HAP-1 (cell line): ENCODE measurements around the gene HS3ST3A1.

Experiments
- DNase-seq, 2 experiments: peaks; one replicate each; pipeline ENCODE4 v3.0.0-alpha.2; 2016 to 2020; ENCODE audit warnings: low spot score in 2 of 2
- H3K27me3 ChIP-seq: fragments of 250-450 bp; sonication (Bioruptor Pico); 2 replicates; pipeline ENCODE4 v1.5.1; 2020; ENCODE audit warnings: low read depth, mild to moderate bottlenecking, moderate library complexity
- H3K36me3 ChIP-seq: fragments of 250-450 bp; sonication (Bioruptor Pico); replicated peaks from 2 replicates; pipeline ENCODE4 v1.5.1; 2020; ENCODE audit warnings: mild to moderate bottlenecking
- H3K4me1 ChIP-seq: fragments of 250-450 bp; sonication (Bioruptor Pico); 2 replicates; pipeline ENCODE4 v1.5.1; 2020; ENCODE audit warnings: mild to moderate bottlenecking
- H3K4me3 ChIP-seq: fragments of 250-450 bp; sonication (Bioruptor Pico); 2 replicates; pipeline ENCODE4 v1.5.1; 2020; ENCODE audit warnings: mild to moderate bottlenecking, moderate library complexity
- H3K9me3 ChIP-seq: fragments of 250-450 bp; sonication (Bioruptor Pico); 2 replicates; pipeline ENCODE4 v1.5.1; 2020; ENCODE audit warnings: mild to moderate bottlenecking, moderate library complexity
- in situ Hi-C: fragments of 300-500 bp; cut with MboI; formaldehyde crosslinking; loops from 3 replicates; pipeline ENCODE4 v1.14.3; 2020; ENCODE audit warnings: low sequenced_read_pairs, inconsistent platforms, mixed read lengths

Gene HS3ST3A1

GRCh38 chr17:13475574-13476223 is 126.0 kb downstream of the HS3ST3A1 start:
- Histone ChIP-seq H3K4me3 (no peak overlapping the region), H3K9me3 (peaks cover 6% of the 10 kb centered on the region), H3K4me1 (no peaks in the 10 kb centered on the region), H3K27me3 (no peaks in the 10 kb centered on the region), H3K36me3 (no peaks in the 10 kb centered on the region)
- in situ Hi-C loops, result no loop called here
- DNase-seq, result no peak

GRCh38 chr17:13474073-13474800 is 127.5 kb downstream of the HS3ST3A1 start:
- no peak for DNase-seq
- Histone ChIP-seq H3K4me3 (no peak overlapping the region), H3K4me1 (no peaks in the 10 kb centered on the region), H3K36me3 (no peaks in the 10 kb centered on the region), H3K27me3 (no peaks in the 10 kb centered on the region), H3K9me3 (no peaks in the 10 kb centered on the region; the same call in 1 of the 2 replicates)
- in situ Hi-C loops, result no loop called here

GRCh38 chr17:13465678-13466077 is 136.1 kb downstream of the HS3ST3A1 start:
- no peak overlapping the region for H3K4me3 ChIP-seq
- in situ Hi-C loops, result no loop called here
- no peaks in the 10 kb centered on the region for H3K27me3 ChIP-seq
- H3K4me1 ChIP-seq, result no peaks in the 10 kb centered on the region
- no peak for DNase-seq
- H3K9me3 ChIP-seq, result no peaks in the 10 kb centered on the region; the same call in 1 of the 2 replicates
- no peaks in the 10 kb centered on the region for H3K36me3 ChIP-seq

- no peaks in the 10 kb centered on the region for H3K36me3 ChIP-seq
- no peaks in the 10 kb centered on the region; the same call in 1 of the 2 replicates for H3K9me3 ChIP-seq
Observed at GRCh38 chr17:13462673-13463124, 139.0 kb downstream of the HS3ST3A1 start.

GRCh38 chr17:13462146-13462545 is 139.6 kb downstream of the HS3ST3A1 start:
- DNase-seq, result no peak
- Histone ChIP-seq H3K4me1 (no peaks in the 10 kb centered on the region), H3K27me3 (no peaks in the 10 kb centered on the region), H3K9me3 (no peaks in the 10 kb centered on the region; the same call in 1 of the 2 replicates), H3K4me3 (no peak overlapping the region), H3K36me3 (no peaks in the 10 kb centered on the region)
- in situ Hi-C loops, result no loop called here

More at GRCh38 chr17:13462673-13463124, 139.0 kb downstream of the HS3ST3A1 start:
- no peak for DNase-seq
- Histone ChIP-seq H3K4me1 (no peaks in the 10 kb centered on the region), H3K27me3 (no peaks in the 10 kb centered on the region), H3K4me3 (no peak overlapping the region)
- in situ Hi-C loops, result no loop called here

GRCh38 chr17:13460261-13461000 is 141.3 kb downstream of the HS3ST3A1 start:
- H3K4me3 ChIP-seq, result no peak overlapping the region
- no peak for DNase-seq
- no peaks in the 10 kb centered on the region for H3K36me3 ChIP-seq
- no peaks in the 10 kb centered on the region; the same call in 1 of the 2 replicates for H3K9me3 ChIP-seq
- in situ Hi-C loops, result no loop called here
- H3K27me3 ChIP-seq, result no peaks in the 10 kb centered on the region
- H3K4me1 ChIP-seq, result no peaks in the 10 kb centered on the region

GRCh38 chr17:13457783-13458182 is 143.9 kb downstream of the HS3ST3A1 start:
- in situ Hi-C loops, result no loop called here
- Histone ChIP-seq H3K4me3 (no peak overlapping the region), H3K9me3 (no peaks in the 10 kb centered on the region; the same call in 1 of the 2 replicates), H3K4me1 (no peaks in the 10 kb centered on the region), H3K27me3 (no peaks in the 10 kb centered on the region), H3K36me3 (no peaks in the 10 kb centered on the region)
- no peak for DNase-seq
